ENCODE data around the gene UBE2G1.
"Not testable (repeated sequence)": the region's sequence is repeated elsewhere in the genome, so short reads cannot be mapped to it uniquely, and the experiment has no call there.

Gene UBE2G1

GRCh38 chr17:4357030-4357628, 9.3 kb downstream of the UBE2G1 start:
- H3K9me3 ChIP-seq (ENCODE audit: control insufficient read depth, low read length), result no peaks in the 10 kb centered on the region
- H3K4me3 ChIP-seq (ENCODE audit: extremely low read depth, insufficient read depth, low read length, poor library complexity, severe bottlenecking), result no peak overlapping the region
- peaks cover 22% of the 10 kb centered on the region for H3K36me3 ChIP-seq (ENCODE audit: control insufficient read depth, insufficient read depth, low read length)
- no peak overlapping the region for H3K27ac ChIP-seq (ENCODE audit: low read depth, low read length, severe bottlenecking)
- no CpG with 5 or more reads among the region's 3 CpGs for WGBS, 2 experiments (ENCODE audit: insufficient coverage in 2 of 2)
- no peaks in the 10 kb centered on the region for H3K4me1 ChIP-seq (ENCODE audit: control insufficient read depth, insufficient read depth, low read length, poor library complexity, severe bottlenecking)

GRCh38 chr17:4354862-4355514, 11.5 kb downstream of the UBE2G1 start:
- 94% methylated on average over 9 to 11 of the region's 11 CpGs for WGBS, 2 experiments (ENCODE audit: insufficient coverage in 2 of 2)
- Histone ChIP-seq H3K36me3 (ENCODE audit: control insufficient read depth, insufficient read depth, low read length) (peaks cover 6% of the 10 kb centered on the region), H3K9me3 (ENCODE audit: control insufficient read depth, low read length) (no peaks in the 10 kb centered on the region), H3K4me1 (ENCODE audit: control insufficient read depth, insufficient read depth, low read length, poor library complexity, severe bottlenecking) (no peaks in the 10 kb centered on the region), H3K4me3 (ENCODE audit: extremely low read depth, insufficient read depth, low read length, poor library complexity, severe bottlenecking) (no peak overlapping the region), H3K27ac (ENCODE audit: low read depth, low read length, severe bottlenecking) (no peak overlapping the region)

DNA sequence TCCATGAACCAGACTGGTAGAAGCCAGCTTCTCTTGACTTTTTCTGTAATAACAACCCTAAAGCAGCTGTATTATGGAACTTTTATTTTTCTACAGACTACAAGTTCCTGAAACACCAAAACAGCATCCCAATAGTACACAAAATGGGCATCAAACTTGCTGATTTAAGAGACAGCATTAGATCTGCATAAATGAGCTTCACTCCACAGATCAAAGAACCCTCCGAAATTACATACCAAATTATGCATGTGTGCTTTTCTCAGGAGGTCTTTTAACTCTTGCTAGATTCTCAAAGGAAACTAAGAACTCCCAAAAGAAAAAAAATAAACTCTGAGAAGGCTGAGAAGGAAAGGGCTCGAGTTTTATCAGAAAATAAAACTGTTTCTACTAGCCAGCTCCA, 12.3 kb downstream of the UBE2G1 start:
- H3K27ac ChIP-seq (ENCODE audit: low read depth, low read length, severe bottlenecking), result no peak overlapping the region
- H3K4me1 ChIP-seq (ENCODE audit: control insufficient read depth, insufficient read depth, low read length, poor library complexity, severe bottlenecking), result no peaks in the 10 kb centered on the region
- H3K9me3 ChIP-seq (ENCODE audit: control insufficient read depth, low read length), result no peaks in the 10 kb centered on the region
- no CpG with 5 or more reads among the region's 2 CpGs for WGBS, 2 experiments (ENCODE audit: insufficient coverage in 2 of 2)
- H3K4me3 ChIP-seq (ENCODE audit: extremely low read depth, insufficient read depth, low read length, poor library complexity, severe bottlenecking), result no peak overlapping the region
- peaks cover 6% of the 10 kb centered on the region for H3K36me3 ChIP-seq (ENCODE audit: control insufficient read depth, insufficient read depth, low read length)

DNA sequence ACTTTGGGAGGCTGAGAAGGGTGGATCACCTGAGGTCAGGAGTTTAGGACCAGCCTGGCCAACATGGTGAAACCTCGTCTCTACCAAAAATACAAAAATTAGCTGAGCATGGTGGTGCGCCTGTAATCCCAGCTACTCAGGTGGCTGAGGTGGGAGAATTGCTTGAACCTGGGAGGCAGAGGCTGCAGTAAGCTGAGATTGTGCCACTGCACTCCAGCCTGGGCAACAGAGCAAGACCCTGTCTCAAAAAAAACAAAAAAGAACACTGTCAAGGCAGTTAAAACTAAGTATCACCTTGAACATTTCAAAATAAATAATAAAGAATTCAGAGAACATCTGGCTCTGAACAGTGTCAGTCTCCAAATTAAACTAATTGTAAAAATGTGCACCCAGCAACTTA, 16.3 kb downstream of the UBE2G1 start:
- H3K36me3 ChIP-seq (ENCODE audit: control insufficient read depth, insufficient read depth, low read length); H3K27ac ChIP-seq (ENCODE audit: low read depth, low read length, severe bottlenecking); H3K4me1 ChIP-seq (ENCODE audit: control insufficient read depth, insufficient read depth, low read length, poor library complexity, severe bottlenecking); H3K9me3 ChIP-seq (ENCODE audit: control insufficient read depth, low read length); H3K4me3 ChIP-seq (ENCODE audit: extremely low read depth, insufficient read depth, low read length, poor library complexity, severe bottlenecking): not testable (repeated sequence)
- WGBS, 2 experiments (ENCODE audit: insufficient coverage in 2 of 2), result 100% methylated on average over 1 to 2 of the region's 2 CpGs

DNA sequence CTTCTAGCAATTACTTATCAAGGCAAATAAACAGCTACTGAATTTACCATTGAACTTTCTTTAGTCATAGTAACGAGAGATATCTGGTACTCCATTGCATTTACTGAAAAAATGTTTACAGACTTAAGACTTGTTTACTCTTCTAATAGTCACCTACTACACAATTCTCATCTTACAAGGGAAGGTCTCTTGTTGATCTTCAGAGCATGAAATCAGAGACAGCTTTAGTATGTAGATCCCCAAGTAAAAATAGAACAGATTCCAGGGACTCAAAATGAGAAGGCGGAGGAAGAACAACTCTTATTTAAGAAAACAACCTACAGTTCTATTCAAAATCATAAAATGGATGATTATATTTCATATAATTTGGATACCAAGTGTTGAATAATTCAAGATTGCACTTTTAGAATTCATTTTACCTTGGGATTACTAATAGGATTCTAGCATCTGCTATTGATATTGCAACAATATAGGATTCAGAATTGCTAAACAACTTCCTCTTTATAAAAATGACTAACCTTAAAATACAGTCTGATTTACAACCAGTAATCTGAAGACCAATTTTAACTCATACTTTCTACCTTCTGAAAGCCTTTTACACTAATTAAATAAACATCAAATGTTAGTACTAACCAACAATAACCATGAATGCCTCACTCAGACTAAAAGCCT, 20.8 kb downstream of the UBE2G1 start:
- Histone ChIP-seq H3K9me3 (ENCODE audit: control insufficient read depth, low read length) (no peaks in the 10 kb centered on the region), H3K27ac (ENCODE audit: low read depth, low read length, severe bottlenecking) (no peak overlapping the region), H3K36me3 (ENCODE audit: control insufficient read depth, insufficient read depth, low read length) (peaks cover 4% of the 10 kb centered on the region), H3K4me1 (ENCODE audit: control insufficient read depth, insufficient read depth, low read length, poor library complexity, severe bottlenecking) (peaks cover 4% of the 10 kb centered on the region), H3K4me3 (ENCODE audit: extremely low read depth, insufficient read depth, low read length, poor library complexity, severe bottlenecking) (no peak overlapping the region)
- 100% methylated on average over 1 of the region's 2 CpGs; no CpG with 5 or more reads in 1 of the 2 experiments for WGBS, 2 experiments (ENCODE audit: insufficient coverage in 2 of 2)

DNA sequence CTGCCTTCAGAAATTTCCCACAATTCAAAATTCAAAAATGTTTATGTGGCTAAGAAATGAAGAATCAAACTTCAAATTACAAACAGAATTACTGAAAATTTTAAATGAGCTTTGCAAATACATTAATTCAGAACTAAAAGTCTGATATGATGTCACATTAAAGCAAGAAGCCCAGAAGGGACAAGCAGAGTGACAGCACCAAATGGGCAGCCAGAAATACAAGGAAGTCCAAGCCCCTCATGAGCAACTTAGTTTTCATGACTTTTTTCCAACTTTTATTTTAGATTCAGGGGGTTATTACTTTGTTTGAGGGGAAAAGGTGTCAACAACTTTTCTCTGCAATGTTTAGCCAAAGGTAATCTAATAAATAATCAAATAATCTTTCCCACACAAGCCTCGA, 21.5 kb downstream of the UBE2G1 start:
- WGBS, 2 experiments (ENCODE audit: insufficient coverage in 2 of 2), result no CpG with 5 or more reads among the region's 1 CpG
- Histone ChIP-seq H3K9me3 (ENCODE audit: control insufficient read depth, low read length) (no peaks in the 10 kb centered on the region), H3K4me3 (ENCODE audit: extremely low read depth, insufficient read depth, low read length, poor library complexity, severe bottlenecking) (no peak overlapping the region), H3K27ac (ENCODE audit: low read depth, low read length, severe bottlenecking) (no peak overlapping the region), H3K36me3 (ENCODE audit: control insufficient read depth, insufficient read depth, low read length) (peaks cover 4% of the 10 kb centered on the region), H3K4me1 (ENCODE audit: control insufficient read depth, insufficient read depth, low read length, poor library complexity, severe bottlenecking) (peaks cover 4% of the 10 kb centered on the region)

DNA sequence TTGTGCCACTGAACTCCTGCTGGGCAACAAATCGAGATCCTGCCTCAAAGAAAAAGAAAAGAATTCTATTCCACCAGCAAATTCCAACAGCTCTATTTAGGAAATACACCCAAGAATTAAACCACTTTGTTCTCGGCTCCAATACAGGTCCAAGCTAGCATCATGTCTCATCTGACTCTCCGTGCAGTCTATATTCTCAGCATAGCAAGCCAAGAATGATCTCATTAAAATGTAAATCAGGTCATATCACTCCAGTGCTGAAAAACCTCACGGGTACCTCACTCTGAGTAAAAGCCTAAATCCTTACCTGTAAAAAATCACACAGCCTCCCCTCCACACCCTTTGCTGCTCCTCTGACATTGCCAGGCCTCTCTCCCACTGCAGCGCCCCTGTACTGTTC, 23.9 kb downstream of the UBE2G1 start:
- H3K27ac ChIP-seq (ENCODE audit: low read depth, low read length, severe bottlenecking), result no peak overlapping the region
- WGBS, 2 experiments (ENCODE audit: insufficient coverage in 2 of 2), result 86 to 91% methylated on average over 5 of the region's 5 CpGs

DNA sequence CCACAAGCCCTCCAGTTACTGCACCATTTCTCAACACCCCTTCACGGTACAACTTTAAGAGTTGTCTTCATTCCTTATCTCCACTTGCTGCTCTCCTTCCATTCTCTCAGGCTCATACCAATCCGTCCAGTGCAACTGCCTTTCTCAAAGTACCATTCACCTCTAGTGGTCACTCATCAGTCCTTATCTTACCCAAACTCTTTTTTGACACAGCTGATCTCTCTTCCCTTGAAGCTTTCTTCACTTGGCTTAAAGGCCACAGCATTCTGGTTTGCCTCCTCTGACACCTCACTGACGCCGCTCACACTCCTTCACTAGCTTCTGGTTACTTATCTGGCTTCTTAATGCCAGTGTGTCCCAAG, 24.9 kb downstream of the UBE2G1 start:
- Histone ChIP-seq H3K27ac (ENCODE audit: low read depth, low read length, severe bottlenecking) (no peak overlapping the region), H3K4me3 (ENCODE audit: extremely low read depth, insufficient read depth, low read length, poor library complexity, severe bottlenecking) (no peak overlapping the region), H3K4me1 (ENCODE audit: control insufficient read depth, insufficient read depth, low read length, poor library complexity, severe bottlenecking) (peaks cover 4% of the 10 kb centered on the region), H3K36me3 (ENCODE audit: control insufficient read depth, insufficient read depth, low read length) (peaks cover 4% of the 10 kb centered on the region), H3K9me3 (ENCODE audit: control insufficient read depth, low read length) (no peaks in the 10 kb centered on the region)
- WGBS, 2 experiments (ENCODE audit: insufficient coverage in 2 of 2), result 91 to 92% methylated on average over 4 of the region's 4 CpGs

More for the DNA sequence above, 23.9 kb downstream of the UBE2G1 start:
- no peak overlapping the region for H3K4me3 ChIP-seq (ENCODE audit: extremely low read depth, insufficient read depth, low read length, poor library complexity, severe bottlenecking)
- H3K9me3 ChIP-seq (ENCODE audit: control insufficient read depth, low read length), result no peaks in the 10 kb centered on the region
- H3K36me3 ChIP-seq (ENCODE audit: control insufficient read depth, insufficient read depth, low read length), result peaks cover 4% of the 10 kb centered on the region
- peaks cover 4% of the 10 kb centered on the region for H3K4me1 ChIP-seq (ENCODE audit: control insufficient read depth, insufficient read depth, low read length, poor library complexity, severe bottlenecking)

DNA sequence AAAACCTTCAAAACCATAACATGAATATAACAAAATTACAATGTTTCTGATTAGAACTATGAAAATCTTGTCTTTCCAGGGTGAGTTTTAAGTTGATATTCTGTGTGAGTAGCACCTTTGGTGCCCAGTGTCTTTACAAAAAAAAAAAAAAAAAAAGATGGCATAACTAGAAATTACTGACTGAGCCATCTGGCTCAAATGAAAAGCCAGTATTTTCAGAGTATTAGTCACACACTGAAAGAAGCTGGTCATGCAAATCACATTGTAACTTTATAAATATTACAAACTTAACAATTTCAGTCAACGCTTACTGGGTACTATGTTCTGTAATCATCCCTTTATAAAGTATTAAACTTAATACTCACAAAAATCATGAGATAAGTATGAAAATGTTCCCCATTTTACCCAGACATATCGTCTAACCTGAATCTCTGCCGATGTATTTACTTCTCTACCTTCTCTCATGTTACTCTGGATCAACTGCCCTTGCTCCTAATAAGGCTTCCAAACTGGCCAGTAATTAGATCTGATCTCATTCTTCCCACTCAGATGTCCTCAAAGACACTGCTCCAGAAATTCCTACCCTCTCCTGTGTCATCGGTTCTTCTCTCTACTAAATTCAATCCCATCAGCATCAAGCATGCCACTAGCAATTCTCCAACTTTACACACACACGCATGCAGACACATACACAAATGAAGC, 25.4 kb downstream of the UBE2G1 start:
- Histone ChIP-seq H3K9me3 (ENCODE audit: control insufficient read depth, low read length) (no peaks in the 10 kb centered on the region), H3K4me3 (ENCODE audit: extremely low read depth, insufficient read depth, low read length, poor library complexity, severe bottlenecking) (no peak overlapping the region), H3K36me3 (ENCODE audit: control insufficient read depth, insufficient read depth, low read length) (peaks cover 4% of the 10 kb centered on the region), H3K4me1 (ENCODE audit: control insufficient read depth, insufficient read depth, low read length, poor library complexity, severe bottlenecking) (peaks cover 4% of the 10 kb centered on the region), H3K27ac (ENCODE audit: low read depth, low read length, severe bottlenecking) (no peak overlapping the region)
- WGBS, 2 experiments (ENCODE audit: insufficient coverage in 2 of 2), result 94% methylated on average over 4 of the region's 5 CpGs

- Histone ChIP-seq H3K27ac (ENCODE audit: low read depth, low read length, severe bottlenecking) (no peak overlapping the region), H3K4me1 (ENCODE audit: control insufficient read depth, insufficient read depth, low read length, poor library complexity, severe bottlenecking) (peaks cover 25% of the 10 kb centered on the region), H3K9me3 (ENCODE audit: control insufficient read depth, low read length) (no peaks in the 10 kb centered on the region), H3K36me3 (ENCODE audit: control insufficient read depth, insufficient read depth, low read length) (no peaks in the 10 kb centered on the region), H3K4me3 (ENCODE audit: extremely low read depth, insufficient read depth, low read length, poor library complexity, severe bottlenecking) (no peak overlapping the region)
- 86% methylated on average over 1 of the region's 5 CpGs; no CpG with 5 or more reads in 1 of the 2 experiments for WGBS, 2 experiments (ENCODE audit: insufficient coverage in 2 of 2)
Measured at GRCh38 chr17:4334776-4335584, 31.5 kb downstream of the UBE2G1 start.
